ENCODE data around the gene FMO4.

The FMO4 gene

GRCh38 chr1:171313835-171314320, at the start of gene FMO4 (continued):
- TF ChIP-seq ELK4 (IDR thresholded peaks at IDR 0.05; ENCODE audit: borderline replicate concordance, low read depth, low read length) = no peak
- TF ChIP-seq ZNF664 (tag by site-specific recombination; IDR thresholded peaks at IDR 0.05) = no peak
- no peak for TF ChIP-seq ZBTB17 (tag by site-specific recombination; IDR thresholded peaks at IDR 0.05)
- TF ChIP-seq ZNF704 (tag by site-specific recombination; IDR thresholded peaks at IDR 0.05) = no peak
- TF ChIP-seq ZNF514 (tag by site-specific recombination; IDR thresholded peaks at IDR 0.05) = no peak
- TF ChIP-seq, protein P1, sequence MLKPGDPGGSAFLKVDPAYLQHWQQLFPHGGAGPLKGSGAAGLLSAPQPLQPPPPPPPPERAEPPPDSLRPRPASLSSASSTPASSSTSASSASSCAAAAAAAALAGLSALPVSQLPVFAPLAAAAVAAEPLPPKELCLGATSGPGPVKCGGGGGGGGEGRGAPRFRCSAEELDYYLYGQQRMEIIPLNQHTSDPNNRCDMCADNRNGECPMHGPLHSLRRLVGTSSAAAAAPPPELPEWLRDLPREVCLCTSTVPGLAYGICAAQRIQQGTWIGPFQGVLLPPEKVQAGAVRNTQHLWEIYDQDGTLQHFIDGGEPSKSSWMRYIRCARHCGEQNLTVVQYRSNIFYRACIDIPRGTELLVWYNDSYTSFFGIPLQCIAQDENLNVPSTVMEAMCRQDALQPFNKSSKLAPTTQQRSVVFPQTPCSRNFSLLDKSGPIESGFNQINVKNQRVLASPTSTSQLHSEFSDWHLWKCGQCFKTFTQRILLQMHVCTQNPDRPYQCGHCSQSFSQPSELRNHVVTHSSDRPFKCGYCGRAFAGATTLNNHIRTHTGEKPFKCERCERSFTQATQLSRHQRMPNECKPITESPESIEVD (tag by site-specific recombination; IDR thresholded peaks at IDR 0.05) = no peak
- TF ChIP-seq ZNF510 (tag by site-specific recombination; IDR thresholded peaks at IDR 0.05; ENCODE audit: insufficient replicate concordance) = no peak
- no peak for TF ChIP-seq ZNF221 (tag by site-specific recombination; IDR thresholded peaks at IDR 0.05; ENCODE audit: borderline replicate concordance)
- no peak for TF ChIP-seq ZNF48 (tag by site-specific recombination; IDR thresholded peaks at IDR 0.05)
- TF ChIP-seq, protein P2, sequence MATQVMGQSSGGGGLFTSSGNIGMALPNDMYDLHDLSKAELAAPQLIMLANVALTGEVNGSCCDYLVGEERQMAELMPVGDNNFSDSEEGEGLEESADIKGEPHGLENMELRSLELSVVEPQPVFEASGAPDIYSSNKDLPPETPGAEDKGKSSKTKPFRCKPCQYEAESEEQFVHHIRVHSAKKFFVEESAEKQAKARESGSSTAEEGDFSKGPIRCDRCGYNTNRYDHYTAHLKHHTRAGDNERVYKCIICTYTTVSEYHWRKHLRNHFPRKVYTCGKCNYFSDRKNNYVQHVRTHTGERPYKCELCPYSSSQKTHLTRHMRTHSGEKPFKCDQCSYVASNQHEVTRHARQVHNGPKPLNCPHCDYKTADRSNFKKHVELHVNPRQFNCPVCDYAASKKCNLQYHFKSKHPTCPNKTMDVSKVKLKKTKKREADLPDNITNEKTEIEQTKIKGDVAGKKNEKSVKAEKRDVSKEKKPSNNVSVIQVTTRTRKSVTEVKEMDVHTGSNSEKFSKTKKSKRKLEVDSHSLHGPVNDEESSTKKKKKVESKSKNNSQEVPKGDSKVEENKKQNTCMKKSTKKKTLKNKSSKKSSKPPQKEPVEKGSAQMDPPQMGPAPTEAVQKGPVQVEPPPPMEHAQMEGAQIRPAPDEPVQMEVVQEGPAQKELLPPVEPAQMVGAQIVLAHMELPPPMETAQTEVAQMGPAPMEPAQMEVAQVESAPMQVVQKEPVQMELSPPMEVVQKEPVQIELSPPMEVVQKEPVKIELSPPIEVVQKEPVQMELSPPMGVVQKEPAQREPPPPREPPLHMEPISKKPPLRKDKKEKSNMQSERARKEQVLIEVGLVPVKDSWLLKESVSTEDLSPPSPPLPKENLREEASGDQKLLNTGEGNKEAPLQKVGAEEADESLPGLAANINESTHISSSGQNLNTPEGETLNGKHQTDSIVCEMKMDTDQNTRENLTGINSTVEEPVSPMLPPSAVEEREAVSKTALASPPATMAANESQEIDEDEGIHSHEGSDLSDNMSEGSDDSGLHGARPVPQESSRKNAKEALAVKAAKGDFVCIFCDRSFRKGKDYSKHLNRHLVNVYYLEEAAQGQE (tag by site-specific recombination; IDR thresholded peaks at IDR 0.05) = peak; percentile 93
- no peak for TF ChIP-seq ZNF248 (tag by site-specific recombination; IDR thresholded peaks at IDR 0.05)
- no peak for TF ChIP-seq ZNF488 (tag by site-specific recombination; IDR thresholded peaks at IDR 0.05)
- no peak for TF ChIP-seq MYNN (tag by site-specific recombination; IDR thresholded peaks at IDR 0.05; ENCODE audit: borderline replicate concordance)
- TF ChIP-seq ZFP69B (tag by site-specific recombination; IDR thresholded peaks at IDR 0.05) = no peak
- no peak for TF ChIP-seq KLF9 (tag by site-specific recombination; IDR thresholded peaks at IDR 0.05; ENCODE audit: low read depth)
- TF ChIP-seq ZNF366 (tag by site-specific recombination; conservative IDR thresholded peaks at IDR 0.05) = 0 out of 2 replicates have a peak, but pooled peaks have one; percentile 30
- TF ChIP-seq ZSCAN16 (tag by site-specific recombination; IDR thresholded peaks at IDR 0.05) = no peak
- no peak for TF ChIP-seq ZBTB8A (tag by site-specific recombination; IDR thresholded peaks at IDR 0.05)
- TF ChIP-seq, protein P3, sequence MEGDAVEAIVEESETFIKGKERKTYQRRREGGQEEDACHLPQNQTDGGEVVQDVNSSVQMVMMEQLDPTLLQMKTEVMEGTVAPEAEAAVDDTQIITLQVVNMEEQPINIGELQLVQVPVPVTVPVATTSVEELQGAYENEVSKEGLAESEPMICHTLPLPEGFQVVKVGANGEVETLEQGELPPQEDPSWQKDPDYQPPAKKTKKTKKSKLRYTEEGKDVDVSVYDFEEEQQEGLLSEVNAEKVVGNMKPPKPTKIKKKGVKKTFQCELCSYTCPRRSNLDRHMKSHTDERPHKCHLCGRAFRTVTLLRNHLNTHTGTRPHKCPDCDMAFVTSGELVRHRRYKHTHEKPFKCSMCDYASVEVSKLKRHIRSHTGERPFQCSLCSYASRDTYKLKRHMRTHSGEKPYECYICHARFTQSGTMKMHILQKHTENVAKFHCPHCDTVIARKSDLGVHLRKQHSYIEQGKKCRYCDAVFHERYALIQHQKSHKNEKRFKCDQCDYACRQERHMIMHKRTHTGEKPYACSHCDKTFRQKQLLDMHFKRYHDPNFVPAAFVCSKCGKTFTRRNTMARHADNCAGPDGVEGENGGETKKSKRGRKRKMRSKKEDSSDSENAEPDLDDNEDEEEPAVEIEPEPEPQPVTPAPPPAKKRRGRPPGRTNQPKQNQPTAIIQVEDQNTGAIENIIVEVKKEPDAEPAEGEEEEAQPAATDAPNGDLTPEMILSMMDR (tag by site-specific recombination; IDR thresholded peaks at IDR 0.05) = peak; percentile 86
- TF ChIP-seq ZNF19 (tag by site-specific recombination; IDR thresholded peaks at IDR 0.05; ENCODE audit: low read depth) = no peak
- no peak for TF ChIP-seq GLIS1 (tag by site-specific recombination; IDR thresholded peaks at IDR 0.05)
- TF ChIP-seq ZNF112 (tag by site-specific recombination; IDR thresholded peaks at IDR 0.05) = no peak
- no peak for TF ChIP-seq ZNF558 (tag by site-specific recombination; IDR thresholded peaks at IDR 0.05)
- TF ChIP-seq ZNF341 (tag by site-specific recombination; IDR thresholded peaks at IDR 0.05; ENCODE audit: low read depth) = no peak
- no peak for TF ChIP-seq ZNF843 (tag by site-specific recombination; IDR thresholded peaks at IDR 0.05)
- TF ChIP-seq ZNF473 (tag by site-specific recombination; IDR thresholded peaks at IDR 0.05) = no peak
- no peak for TF ChIP-seq ZNF114 (tag by site-specific recombination; IDR thresholded peaks at IDR 0.05)
- no peak for TF ChIP-seq ZNF621 (tag by site-specific recombination; IDR thresholded peaks at IDR 0.05)
- no peak for TF ChIP-seq WT1 (tag by site-specific recombination; IDR thresholded peaks at IDR 0.05)
- 0 out of 2 replicates have a peak, but pooled peaks have one; percentile 9 for TF ChIP-seq ZBTB48 (tag by site-specific recombination; IDR thresholded peaks at IDR 0.05)
- TF ChIP-seq SCRT1 (tag by site-specific recombination; IDR thresholded peaks at IDR 0.05; ENCODE audit: borderline replicate concordance) = no peak
- TF ChIP-seq ZBTB21 (tag by site-specific recombination; IDR thresholded peaks at IDR 0.05) = peak; percentile 85

All from HEK293 (cell line).